SJSA1 (cell line): Measurements from ENCODE around the gene ANGPT4. TPM values are rescaled to one million over a fixed set of nuclear protein-coding genes. Genes with fewer than 3 reads are reported as not detected.

Experiments used
- DNase-seq, 2 experiments: peaks; one replicate each; pipeline ENCODE4 v3.0.0-alpha.2; 2015 to 2020; ENCODE audit warnings: low spot score in 2 of 2, low read depth in 1 of 2
- H3K27ac ChIP-seq: fragments of 250-450 bp; sonication (Bioruptor Pico); 2 replicates; pipeline ENCODE4 v1.5.1; 2020; ENCODE audit warnings: mild to moderate bottlenecking, moderate library complexity
- H3K27me3 ChIP-seq: fragments of 250-450 bp; sonication (Bioruptor Pico); replicated peaks from 2 replicates; pipeline ENCODE4 v1.5.1; 2020; ENCODE audit warnings: mild to moderate bottlenecking, moderate library complexity
- H3K36me3 ChIP-seq: fragments of 250-450 bp; sonication (Bioruptor Pico); 2 replicates; pipeline ENCODE4 v1.5.1; 2020; ENCODE audit warnings: mild to moderate bottlenecking
- H3K4me1 ChIP-seq: fragments of 250-450 bp; sonication (Bioruptor Pico); replicated peaks from 2 replicates; pipeline ENCODE4 v1.6.1; 2021; ENCODE audit warnings: mild to moderate bottlenecking
- H3K4me3 ChIP-seq: fragments of 250-450 bp; sonication (Bioruptor Pico); 2 replicates; pipeline ENCODE4 v1.5.1; 2020; ENCODE audit warnings: mild to moderate bottlenecking
- H3K9me3 ChIP-seq: fragments of 250-450 bp; sonication (Bioruptor Pico); replicated peaks from 2 replicates; pipeline ENCODE4 v1.5.1; 2020; ENCODE audit warnings: mild to moderate bottlenecking
- total RNA-seq: library from RNA; depleted of rRNA; stranded (reverse); fragments of >200 nt; shearing (Covaris generic); gene quantifications from 2 replicates; pipeline ENCODE4 v1.2.3, GENCODE V29; 2014

ANGPT4 gene
- total RNA-seq, 1 experiment from 2014 or later, result not detected

DNA sequence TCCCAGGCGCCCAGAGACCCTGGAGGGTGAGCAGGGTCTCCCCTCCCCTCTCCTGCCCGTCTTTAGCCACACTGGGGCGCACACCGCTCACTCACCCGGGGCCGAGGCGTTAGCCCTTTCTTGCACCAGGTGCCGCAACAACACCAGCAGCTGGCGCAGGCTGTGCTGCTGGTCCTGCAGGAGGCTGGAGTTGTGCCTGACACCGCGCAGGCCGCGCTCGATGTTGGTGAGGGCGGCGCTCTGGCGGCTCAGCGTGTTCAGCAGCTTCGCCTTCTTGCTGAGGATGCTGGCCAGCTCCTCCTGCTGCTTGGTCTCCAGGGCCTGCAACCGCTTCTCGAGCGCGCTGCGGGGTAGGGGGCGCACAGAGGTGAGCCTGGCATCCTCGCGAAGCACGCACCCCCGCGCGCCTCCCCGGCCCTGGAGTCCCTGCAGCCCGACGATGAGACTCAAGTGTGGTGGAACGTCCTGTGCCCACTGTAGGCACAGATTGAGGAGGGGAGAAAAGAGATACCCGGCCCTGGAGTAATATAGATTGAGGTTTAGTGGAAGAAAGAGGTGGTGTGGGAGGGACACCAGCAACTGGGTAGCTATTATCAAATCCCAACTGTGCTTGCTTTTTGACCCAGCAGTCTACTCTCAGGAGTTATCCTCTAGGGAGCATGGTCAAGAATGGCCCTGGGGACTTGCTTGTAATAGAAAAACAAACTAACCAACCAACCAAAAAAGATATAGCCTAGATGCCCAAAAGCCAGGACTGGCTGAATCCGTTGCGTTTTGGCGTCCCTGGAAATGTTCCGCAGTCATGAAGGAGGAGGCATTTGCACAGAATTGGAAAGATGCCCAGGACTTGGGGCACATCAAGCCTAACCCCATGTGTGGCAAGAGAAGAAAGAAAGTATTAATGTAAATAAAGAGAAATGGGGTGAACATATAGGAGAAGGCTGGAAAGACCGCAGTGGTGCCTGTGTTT is 30.9 kb downstream of the ANGPT4 start:
- peaks cover 12% of the 10 kb centered on the region; the same call in 1 of the 2 replicates for H3K27me3 ChIP-seq
- no peak for DNase-seq
- no peak overlapping the region for H3K4me3 ChIP-seq

DNA sequence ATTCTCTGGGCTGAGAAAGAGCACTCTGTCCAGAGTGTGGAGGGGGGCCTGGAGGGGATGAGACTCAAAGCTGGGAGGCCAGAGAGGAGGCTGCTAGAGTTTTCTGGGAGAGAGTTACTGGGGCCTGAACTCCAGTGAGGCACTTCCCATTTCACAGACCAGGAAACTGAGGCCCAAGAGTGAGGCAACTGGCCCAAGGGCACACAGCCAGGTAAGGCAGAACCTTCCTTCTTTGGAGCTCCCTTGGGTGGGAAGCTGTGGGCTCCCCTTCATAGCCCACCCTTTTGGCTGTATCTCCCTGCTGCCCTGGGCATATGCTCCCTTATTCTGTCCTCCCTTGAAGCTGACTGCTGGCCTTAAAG is 34.4 kb downstream of the ANGPT4 start:
- no peak for DNase-seq
- Histone ChIP-seq H3K27me3 (peaks cover 13% of the 10 kb centered on the region), H3K4me3 (no peak overlapping the region), H3K27ac (no peak overlapping the region), H3K36me3 (no peaks in the 10 kb centered on the region), H3K4me1 (peaks cover 5% of the 10 kb centered on the region; the same call in 1 of the 2 replicates), H3K9me3 (no peaks in the 10 kb centered on the region)

More for the DNA sequence above, 30.9 kb downstream of the ANGPT4 start:
- Histone ChIP-seq H3K4me1 (peaks cover 5% of the 10 kb centered on the region; the same call in 1 of the 2 replicates), H3K9me3 (no peaks in the 10 kb centered on the region), H3K27ac (no peak overlapping the region), H3K36me3 (no peaks in the 10 kb centered on the region)

- Histone ChIP-seq H3K9me3 (no peaks in the 10 kb centered on the region), H3K27ac (no peak overlapping the region), H3K36me3 (no peaks in the 10 kb centered on the region), H3K4me3 (no peak overlapping the region), H3K27me3 (peaks cover 10% of the 10 kb centered on the region; the same call in 1 of the 2 replicates), H3K4me1 (peaks cover 5% of the 10 kb centered on the region; the same call in 1 of the 2 replicates)
- peak in 1 of 2 experiments; percentile 21 for DNase-seq
Observed at GRCh38 chr20:881051-881782, 34.9 kb downstream of the ANGPT4 start.

GRCh38 chr20:879626-880025 is 36.5 kb downstream of the ANGPT4 start:
- H3K9me3 ChIP-seq, result no peaks in the 10 kb centered on the region
- no peak overlapping the region for H3K4me3 ChIP-seq
- no peak for DNase-seq
- H3K27ac ChIP-seq, result no peak overlapping the region
- no peaks in the 10 kb centered on the region for H3K36me3 ChIP-seq
- peaks cover 4% of the 10 kb centered on the region; the same call in 1 of the 2 replicates for H3K27me3 ChIP-seq
- peaks cover 5% of the 10 kb centered on the region; the same call in 1 of the 2 replicates for H3K4me1 ChIP-seq

- DNase-seq, result no peak
- no peaks in the 10 kb centered on the region for H3K9me3 ChIP-seq
- peaks cover 4% of the 10 kb centered on the region; the same call in 1 of the 2 replicates for H3K27me3 ChIP-seq
- H3K36me3 ChIP-seq, result no peaks in the 10 kb centered on the region
- H3K4me1 ChIP-seq, result peaks cover 5% of the 10 kb centered on the region; the same call in 1 of the 2 replicates
- no peak overlapping the region for H3K27ac ChIP-seq
- no peak overlapping the region for H3K4me3 ChIP-seq
Observed at GRCh38 chr20:878511-879307, 37.4 kb downstream of the ANGPT4 start.

GRCh38 chr20:877814-878213 is 38.3 kb downstream of the ANGPT4 start:
- Histone ChIP-seq H3K4me3 (no peak overlapping the region), H3K9me3 (no peaks in the 10 kb centered on the region), H3K36me3 (no peaks in the 10 kb centered on the region), H3K4me1 (peaks cover 5% of the 10 kb centered on the region; the same call in 1 of the 2 replicates), H3K27me3 (peaks cover 4% of the 10 kb centered on the region; the same call in 1 of the 2 replicates), H3K27ac (no peak overlapping the region)
- no peak for DNase-seq

DNA sequence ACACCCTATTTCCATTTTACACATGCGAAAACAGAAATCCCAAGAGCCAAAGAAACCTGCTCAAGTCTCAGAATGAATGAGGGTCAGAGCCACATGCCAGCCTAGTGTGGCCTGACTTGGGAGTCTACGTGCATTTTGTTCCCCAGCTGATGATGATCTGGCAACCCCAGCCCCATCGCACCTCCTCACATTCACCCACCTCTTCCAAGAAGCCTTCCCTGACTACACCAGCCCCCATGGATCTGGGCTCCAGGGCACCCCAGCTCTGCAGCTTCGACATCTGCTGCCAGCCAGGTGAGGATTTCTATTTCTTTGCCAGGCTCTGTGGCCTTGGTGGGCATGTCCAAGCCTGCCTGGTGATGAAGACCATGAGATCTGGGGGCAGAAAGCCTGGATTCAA is 41.0 kb downstream of the ANGPT4 start:
- no peaks in the 10 kb centered on the region for H3K36me3 ChIP-seq
- peaks cover 8% of the 10 kb centered on the region for H3K27me3 ChIP-seq

DNA sequence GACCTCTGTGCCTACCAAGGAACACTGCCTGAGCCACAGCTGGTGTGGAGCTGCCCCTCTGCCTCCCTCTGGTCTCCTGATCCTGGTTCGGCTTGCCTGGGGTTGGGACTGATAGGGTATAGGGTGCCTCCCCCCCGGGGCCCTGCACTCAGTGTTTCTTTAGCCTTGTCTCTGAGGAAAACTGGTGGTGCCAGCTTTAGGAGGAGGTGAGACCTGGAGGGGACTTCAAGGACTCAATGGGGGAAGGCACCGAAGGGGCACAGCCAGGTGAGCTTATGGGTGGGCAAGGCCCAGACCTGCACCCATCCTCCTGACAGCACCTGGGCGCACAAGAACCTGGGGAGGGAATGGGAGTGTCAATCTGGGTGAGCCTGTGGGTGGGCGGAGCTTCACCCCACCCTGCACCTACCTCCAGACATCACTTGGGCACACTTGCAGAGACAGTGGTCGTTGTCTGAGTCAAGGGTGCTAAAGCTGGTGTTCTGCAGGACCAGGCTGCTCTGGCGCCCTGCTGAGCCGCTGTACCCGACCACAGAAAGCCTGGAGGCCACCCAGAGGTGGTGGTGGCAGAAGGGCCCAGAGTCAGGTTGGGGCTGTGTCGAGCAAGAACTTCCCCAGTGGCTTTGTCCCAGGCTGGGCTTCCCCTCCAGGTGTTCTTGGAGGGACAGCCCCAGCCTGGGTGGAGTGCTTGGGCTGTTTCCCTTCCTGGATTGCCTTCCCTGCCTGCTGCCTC is 42.1 kb downstream of the ANGPT4 start:
- no peak for DNase-seq
- H3K9me3 ChIP-seq, result no peaks in the 10 kb centered on the region
- peaks cover 6% of the 10 kb centered on the region for H3K27me3 ChIP-seq
- no peak overlapping the region for H3K27ac ChIP-seq
- H3K4me1 ChIP-seq, result no peaks in the 10 kb centered on the region
- no peaks in the 10 kb centered on the region for H3K36me3 ChIP-seq
- H3K4me3 ChIP-seq, result no peak overlapping the region

More for the DNA sequence above, 41.0 kb downstream of the ANGPT4 start:
- Histone ChIP-seq H3K27ac (no peak overlapping the region), H3K9me3 (no peaks in the 10 kb centered on the region), H3K4me3 (no peak overlapping the region), H3K4me1 (no peaks in the 10 kb centered on the region)
- no peak for DNase-seq

GRCh38 chr20:872855-873520 is 43.1 kb downstream of the ANGPT4 start:
- Histone ChIP-seq H3K4me3 (no peak overlapping the region), H3K9me3 (no peaks in the 10 kb centered on the region), H3K27me3 (peaks cover 4% of the 10 kb centered on the region; the same call in 1 of the 2 replicates), H3K4me1 (no peaks in the 10 kb centered on the region), H3K27ac (no peak overlapping the region), H3K36me3 (no peaks in the 10 kb centered on the region)
- no peak for DNase-seq

DNA sequence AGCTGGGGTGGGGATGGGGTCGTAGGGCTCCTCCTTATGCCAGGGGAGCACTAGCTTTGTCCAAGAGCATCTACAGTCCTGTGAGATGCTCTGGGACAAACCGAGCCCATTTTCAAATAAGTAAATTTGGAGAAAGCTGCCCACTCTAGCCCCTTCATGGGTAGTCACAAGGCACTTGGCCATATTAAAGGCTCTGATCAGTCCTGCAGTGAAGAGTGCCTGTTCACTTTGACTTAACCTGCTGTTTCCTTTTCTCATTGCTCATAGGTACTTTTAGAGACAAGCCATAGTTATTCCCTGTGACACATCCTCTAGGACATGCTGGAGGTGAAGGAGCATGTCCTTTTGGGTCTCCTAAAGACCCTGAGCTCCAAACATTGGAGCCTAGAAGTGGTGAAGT is 44.2 kb downstream of the ANGPT4 start:
- Histone ChIP-seq H3K4me3 (no peak overlapping the region), H3K4me1 (no peaks in the 10 kb centered on the region), H3K27me3 (peaks cover 4% of the 10 kb centered on the region; the same call in 1 of the 2 replicates), H3K36me3 (no peaks in the 10 kb centered on the region), H3K9me3 (no peaks in the 10 kb centered on the region), H3K27ac (no peak overlapping the region)
- no peak for DNase-seq

DNA sequence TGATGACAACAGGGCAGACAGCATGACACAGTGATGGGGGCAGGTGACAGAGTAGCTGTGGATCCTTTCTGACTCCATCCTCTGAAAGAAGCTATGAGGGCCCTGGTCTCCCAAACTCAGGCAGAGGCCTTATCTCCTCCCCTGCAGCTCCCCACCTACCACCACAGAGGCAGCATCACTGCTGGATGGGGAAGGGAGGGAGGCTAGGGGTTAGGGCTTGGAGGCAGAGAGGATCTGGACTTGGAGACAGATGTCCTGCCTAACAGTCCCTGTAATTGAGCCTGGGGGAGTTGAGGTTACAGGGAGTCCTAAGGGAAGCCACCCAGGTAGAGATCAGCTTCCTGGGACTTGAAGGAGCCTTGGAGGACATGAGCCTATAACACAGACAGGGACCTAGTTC is 44.7 kb downstream of the ANGPT4 start:
- H3K9me3 ChIP-seq, result no peaks in the 10 kb centered on the region
- no peak for DNase-seq
- no peaks in the 10 kb centered on the region for H3K36me3 ChIP-seq
- H3K4me3 ChIP-seq, result no peak overlapping the region
- no peaks in the 10 kb centered on the region for H3K4me1 ChIP-seq
- no peak overlapping the region for H3K27ac ChIP-seq
- H3K27me3 ChIP-seq, result peaks cover 4% of the 10 kb centered on the region; the same call in 1 of the 2 replicates

DNA sequence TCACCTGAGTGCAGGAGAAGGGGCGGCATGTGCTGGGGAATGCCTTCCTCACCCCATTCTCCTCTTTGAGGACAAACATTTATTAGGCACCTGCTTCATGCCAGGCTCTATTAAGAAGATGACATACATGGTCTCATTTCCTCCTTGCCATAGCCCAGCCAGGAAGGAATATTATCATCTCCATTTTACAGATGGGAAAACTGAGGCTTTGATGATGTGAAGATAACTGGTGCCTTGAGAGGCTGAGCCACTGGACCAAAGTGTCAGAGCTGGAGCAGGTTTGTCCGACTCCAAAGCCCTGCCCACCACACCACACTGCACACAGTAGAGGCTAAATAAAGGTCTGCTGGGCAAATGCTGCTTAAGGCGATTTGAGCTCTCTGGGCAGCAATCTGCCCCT is 45.4 kb downstream of the ANGPT4 start:
- Histone ChIP-seq H3K27me3 (peaks cover 4% of the 10 kb centered on the region; the same call in 1 of the 2 replicates), H3K9me3 (no peaks in the 10 kb centered on the region), H3K4me1 (no peaks in the 10 kb centered on the region), H3K4me3 (no peak overlapping the region), H3K27ac (no peak overlapping the region), H3K36me3 (no peaks in the 10 kb centered on the region)
- DNase-seq, result no peak
